GM12878 (cell line): ENCODE data around the gene TRPT1. TPM values are rescaled to one million over a fixed set of nuclear protein-coding genes. Genes with fewer than 3 reads are reported as not detected.
A peak's percentile ranks its signal among the peaks of the same experiment; 100 is the strongest.

Experiments used
- ATAC-seq: fragments of 200-7000 bp; cut with Tn5 transposase; 3 replicates; pipeline ENCODE4 v1.9.1; 2020; ENCODE audit warnings: mild to moderate bottlenecking, moderate library complexity
- BruUV-seq: library from RNA; stranded (reverse); fragments of 400-500 nt; replicated peaks from 2 replicates; lab custom pipeline; 2021; lab: Mats Ljungman, UMichigan
- CTCF ChIA-PET: fragments of 300-600 bp; sonication (Branson Sonifier 250); formaldehyde crosslinking; extraction: SDS; loops from one replicate; lab custom pipeline; 2021; ENCODE audit warnings: inconsistent platforms; lab: Yijun Ruan, JAX
- POLR2A ChIA-PET: fragments of 350-600 bp; formaldehyde crosslinking; extraction: SDS; loops from one replicate; lab custom pipeline; 2021; ENCODE audit warnings: inconsistent platforms; lab: Charles Lee
- RAD21 ChIA-PET: fragments of 300-600 bp; sonication (Branson Sonifier 250); formaldehyde crosslinking; loops from one replicate; lab custom pipeline; 2023; ENCODE audit warnings: antibody characterized with exemption; ENCODE audit not compliant: unreplicated experiment; lab: Charles Lee
- SMC1A ChIA-PET: fragments of 300-600 bp; sonication (Branson Sonifier 250); formaldehyde crosslinking; loops from one replicate; lab custom pipeline; 2023; ENCODE audit not compliant: unreplicated experiment, uncharacterized antibody; lab: Charles Lee
- DNase-seq: peaks from one replicate; pipeline ENCODE4 v3.0.0-alpha.2; 2011; ENCODE audit warnings: low read depth, low spot score
- FAIRE-seq: peaks from 3 replicates; lab custom pipeline; 2011; peaks lifted over from hg19 to GRCh38; lab: Jason Lieb, UNC
- H2AFZ ChIP-seq: 2 replicates; pipeline ENCODE4 v1.6.0; 2011; ENCODE audit warnings: low read depth, low read length, control low read depth; ENCODE audit not compliant: control insufficient read depth
- H3K27ac ChIP-seq: 2 replicates; pipeline ENCODE4 v1.5.1; 2011; ENCODE audit warnings: control low read depth; ENCODE audit not compliant: control insufficient read depth, insufficient read depth
- H3K27me3 ChIP-seq, 2 experiments: replicated peaks in 1 of 2; 2 replicates each; pipeline versions ENCODE4 v1.6.0 to v1.6.1; 2011; ENCODE audit warnings: low read length in 1 of 2; ENCODE audit not compliant: control insufficient read depth in 2 of 2, insufficient read depth in 2 of 2
- H3K36me3 ChIP-seq, 2 experiments: 2 replicates each; pipeline ENCODE4 v1.5.1; 2011; ENCODE audit warnings: low read length in 1 of 2; ENCODE audit not compliant: control insufficient read depth in 2 of 2, insufficient read depth in 2 of 2
- H3K4me1 ChIP-seq: 2 replicates; pipeline ENCODE4 v1.6.1; 2011; ENCODE audit warnings: mild to moderate bottlenecking, low read length, moderate library complexity, mixed read lengths; ENCODE audit not compliant: control insufficient read depth, insufficient read depth
- H3K4me2 ChIP-seq: 2 replicates; pipeline ENCODE4 v1.6.0; 2011; ENCODE audit warnings: control low read depth; ENCODE audit not compliant: control insufficient read depth, insufficient read depth
- H3K4me3 ChIP-seq: fragments of 200-600 bp; sonication (generic); 2 replicates; pipeline ENCODE4 v1.5.1; 2016
- H3K79me2 ChIP-seq: 2 replicates; pipeline ENCODE4 v1.6.0; 2011; ENCODE audit warnings: low read length; ENCODE audit not compliant: control insufficient read depth, insufficient read depth
- H3K9ac ChIP-seq: 2 replicates; pipeline ENCODE4 v1.8.0; 2011; ENCODE audit warnings: low read length, control low read depth, mixed read lengths; ENCODE audit not compliant: control insufficient read depth, insufficient read depth
- H3K9me3 ChIP-seq: replicated peaks from 3 replicates; pipeline ENCODE4 v1.5.1; 2011; ENCODE audit warnings: mild to moderate bottlenecking, low read length; ENCODE audit not compliant: control insufficient read depth, insufficient read depth
- H4K20me1 ChIP-seq: 2 replicates; pipeline ENCODE4 v1.6.0; 2011; ENCODE audit not compliant: control insufficient read depth, insufficient read depth
- ATF2 ChIP-seq: IDR thresholded peaks from 2 replicates; pipeline ENCODE4 v1.6.1; 2012; ENCODE audit warnings: low read length, inconsistent platforms
- CEBPB ChIP-seq, 2 experiments: fragments of 150-350 bp in 1 of 2; IDR thresholded peaks; 2 replicates each; pipeline ENCODE4 v1.6.1; 2012 to 2014; ENCODE audit warnings: low read depth in 2 of 2, low read length in 2 of 2, borderline replicate concordance in 1 of 2, inconsistent platforms in 1 of 2
- CHD1 ChIP-seq: IDR thresholded peaks from 2 replicates; pipeline ENCODE4 v1.6.1; 2012; ENCODE audit warnings: low read depth, low read length, improper control_type of control experiment
- EGR1 ChIP-seq, 2 experiments: IDR thresholded peaks; 1 replicate in 1 of 2; 2 replicates in 1 of 2; pipeline ENCODE4 v1.6.1; 2011 to 2012; ENCODE audit warnings: low read depth in 2 of 2, low read length in 2 of 2, borderline replicate concordance in 1 of 2, mild to moderate bottlenecking in 1 of 2, moderate library complexity in 1 of 2
- HDGF ChIP-seq: fragments of 450-650 bp; IDR thresholded peaks from 2 replicates; pipeline ENCODE4 v1.6.1; 2016; ENCODE audit warnings: antibody characterized with exemption
- HSF1 ChIP-seq: fragments of 150-350 bp; IDR thresholded peaks from 2 replicates; pipeline ENCODE4 v1.6.1; 2014; ENCODE audit warnings: mild to moderate bottlenecking, low read depth, low read length
- MXI1 ChIP-seq: fragments of 150-350 bp; IDR thresholded peaks from 2 replicates; pipeline ENCODE4 v1.6.1; 2011; ENCODE audit warnings: low read depth, mild to moderate bottlenecking, inconsistent platforms, low read length, improper control_type of control experiment
- NKRF ChIP-seq: fragments of 450-650 bp; conservative IDR thresholded peaks from 2 replicates; pipeline ENCODE4 v1.6.1; 2017; ENCODE audit warnings: mild to moderate bottlenecking, moderate library complexity
- NR2C1 ChIP-seq: fragments of 450-650 bp; IDR thresholded peaks from 2 replicates; pipeline ENCODE4 v1.6.1; 2017; ENCODE audit warnings: antibody characterized with exemption, mild to moderate bottlenecking, moderate library complexity
- PAX5 ChIP-seq: IDR thresholded peaks from 2 replicates; pipeline ENCODE4 v1.6.1; 2011; ENCODE audit warnings: low read depth, low read length, borderline replicate concordance
- RCOR1 ChIP-seq: conservative IDR thresholded peaks from 2 replicates; pipeline ENCODE4 v1.6.1; 2012; ENCODE audit warnings: low read depth, low read length, improper control_type of control experiment
- RELB ChIP-seq: fragments of 450-650 bp; IDR thresholded peaks from 2 replicates; pipeline ENCODE4 v1.6.1; 2017; ENCODE audit warnings: low read depth, mild to moderate bottlenecking, moderate library complexity
- SUZ12 ChIP-seq: fragments of 200-600 bp; sonication (generic); IDR thresholded peaks from one replicate; pipeline ENCODE4 v1.6.1; 2018; ENCODE audit warnings: antibody characterized with exemption, mild to moderate bottlenecking; ENCODE audit not compliant: unreplicated experiment
- WGBS: methylation state at CpG from one replicate; pipeline ENCODE4 v1.1.6; 2016; ENCODE audit warnings: low lambda C conversion rate; ENCODE audit not compliant: insufficient replicate concordance, insufficient coverage; ENCODE audit errors: missing lambda C conversion rate; 5-methylcytosine and 5-hydroxymethylcytosine counted together
- in situ Hi-C: fragments of 300-500 bp; cut with MboI; formaldehyde crosslinking; loops from 9 replicates; pipeline ENCODE4 v1.14.3; 2018; ENCODE audit warnings: mixed read lengths
- intact Hi-C: fragments of 100-400 bp; cut with micrococcal nuclease; formaldehyde crosslinking; loops from one replicate; pipeline ENCODE4 v1.14.2; 2022; ENCODE audit not compliant: unreplicated experiment
- polyA plus RNA-seq, 11 experiments: library from polyadenylated mRNA; depleted of rRNA in 4 of 11; unstranded in 6 of 11; stranded (reverse) in 5 of 11; fragments of >200 nt; fragmentation: Nextera tagmentation in 4 of 11; fragmentation: Illumina TruSeq in 1 of 11; extraction: Ambion mirVana in 4 of 11; extraction: Trizol in 1 of 11; gene quantifications; 1 replicate in 1 of 11; 2 replicates in 10 of 11; pipeline versions ENCODE4 v1.2.1 to v1.2.3, GENCODE V29; 2011 to 2016; ENCODE audit warnings: inconsistent platforms in 2 of 11, missing spikeins in 2 of 11, low read depth in 1 of 11
- total RNA-seq, 4 experiments: library from RNA; depleted of rRNA in 3 of 4; stranded (reverse); fragments of >200 nt in 3 of 4; fragmentation: Illumina TruSeq in 1 of 4; extraction: Trizol in 1 of 4; gene quantifications; 2 replicates each; pipeline versions ENCODE4 v1.2.1 to v1.2.3, GENCODE V29; 2013 to 2021

TRPT1 gene
- total and polyA plus RNA-seq, 10 of the 15 experiments (the other 5 are each of a cell fraction or from before 2014, with no cell fraction given), result 7.1 to 63.0 (median 31.4) TPM

- ChIA-PET POLR2A (interaction anchor here (0.6 to 2.0 kb wide), 6 partner anchors 11 to 53 kb away, joined by 3 to 12 read pairs (median 6); partner anchors contain the start of genes ESRRA, FERMT3 and FKBP2), CTCF (interaction anchor here (0.6 to 4.8 kb wide), 12 partner anchors 8 to 89 kb away, joined by 3 to 64 read pairs (median 6); partner anchors contain the start of genes CATSPERZ, FERMT3, FKBP2 and STIP1), RAD21 (interaction anchor here (0.6 to 3.1 kb wide), 9 partner anchors 8 to 66 kb away, joined by 3 to 30 read pairs (median 4); partner anchors contain the start of genes CATSPERZ, ESRRA, FERMT3 and FKBP2), SMC1A (interaction anchor here (1.7 kb wide), 1 partner anchor 47 kb away, joined by 15 read pairs; the partner anchor contains the start of gene FERMT3)
- BruUV-seq, result no TSS peak
- Histone ChIP-seq H4K20me1 (no peaks in the 10 kb centered on the region), H3K27me3 (no peaks in the 10 kb centered on the region), H3K27ac (no peak overlapping the region), H3K36me3 (no peaks in the 10 kb centered on the region; a peak in 2 of 4 replicates), H2AFZ (peak overlapping the region; percentile 65), H3K4me3 (peak overlapping the region; percentile 66), H3K9ac (peak overlapping the region; percentile 82), H3K4me1 (peaks cover 6% of the 10 kb centered on the region), H3K79me2 (no peaks in the 10 kb centered on the region; the same call in 1 of the 2 replicates), H3K9me3 (no peaks in the 10 kb centered on the region), H3K4me2 (peak overlapping the region; percentile 100)
- intact Hi-C loops (no loop called here), in situ Hi-C loops (no loop called here)
- WGBS, result 1% methylated on average over 20 of the region's 23 CpGs
- ATAC-seq (peak; percentile 21), DNase-seq (no peak), FAIRE-seq (no peak)
- TF ChIP-seq MXI1, result no peak
- no peak for TF ChIP-seq CEBPB (IDR thresholded peaks at IDR 0.05; ENCODE audit: borderline replicate concordance in 1 of 2, low read depth in 2 of 2, low read length in 2 of 2)
- no peak for TF ChIP-seq NKRF
- no peak for TF ChIP-seq NR2C1
- TF ChIP-seq HDGF, result peak; percentile 44; the same call in 1 of the 2 replicates
- no peak for TF ChIP-seq SUZ12
- no peak for TF ChIP-seq HSF1
- 0 out of 3 replicates have a peak, but pooled peaks of 1 of the 2 experiments have one; percentile 1 for TF ChIP-seq EGR1 (IDR thresholded peaks at IDR 0.05; ENCODE audit: borderline replicate concordance in 1 of 2, low read depth in 2 of 2, low read length in 2 of 2)
- TF ChIP-seq RCOR1, result no peak
- TF ChIP-seq PAX5, result no peak
- no peak for TF ChIP-seq CHD1
- 0 out of 2 replicates have a peak, but pooled peaks have one; percentile 37 for TF ChIP-seq RELB
- no peak for TF ChIP-seq ATF2
Observed at GRCh38 chr11:64252003-64252872, 26.3 kb upstream of the TRPT1 start.
